Activated CD4-positive, alpha-beta memory T cell treated with anti-CD3 and anti-CD28 coated beads, Interleukin-2, amount 10 ng/mL, durations not matched to agents 7 days and 5 days (primary cell): ENCODE results near the gene TAB2. TPM values are rescaled to one million over a fixed set of nuclear protein-coding genes. Genes with fewer than 3 reads are reported as not detected.
A peak's percentile ranks its signal among the peaks of the same experiment; 100 is the strongest.

Experiments
- CTCF ChIA-PET: fragments of 350-600 bp; sonication (Branson Sonifier 250); formaldehyde crosslinking; loops from one replicate; lab custom pipeline; 2021; ENCODE audit warnings: antibody characterized with exemption, inconsistent platforms; lab: Charles Lee
- POLR2A ChIA-PET: fragments of 350-600 bp; sonication (Branson Sonifier 250); formaldehyde crosslinking; loops from one replicate; lab custom pipeline; 2021; ENCODE audit warnings: antibody characterized with exemption; lab: Charles Lee
- DNase-seq: peaks from one replicate; pipeline ENCODE4 v3.0.0-alpha.2; 2020
- H3K27ac Mint-ChIP-seq: one replicate; pipeline ENCODE4 v1.8.0; 2021; ENCODE audit warnings: mild to moderate bottlenecking, mixed read lengths
- H3K27me3 Mint-ChIP-seq: one replicate; pipeline ENCODE4 v1.8.0; 2021; ENCODE audit warnings: mixed read lengths
- H3K36me3 Mint-ChIP-seq: one replicate; pipeline ENCODE4 v1.8.0; 2021; ENCODE audit warnings: low read depth, mixed read lengths
- H3K4me1 Mint-ChIP-seq: one replicate; pipeline ENCODE4 v1.8.0; 2021; ENCODE audit warnings: mixed read lengths
- H3K4me3 Mint-ChIP-seq: one replicate; pipeline ENCODE4 v1.8.0; 2021; ENCODE audit warnings: mild to moderate bottlenecking, mixed read lengths
- H3K9me3 Mint-ChIP-seq: one replicate; pipeline ENCODE4 v1.8.0; 2021; ENCODE audit warnings: mixed read lengths
- total RNA-seq, 2 experiments: library from RNA; stranded (reverse); gene quantifications; one replicate each; pipeline ENCODE4 v1.2.3, GENCODE V29; 2021

Gene TAB2
- total RNA-seq, 2 experiments from 2014 or later, result 169 to 170 TPM

GRCh38 chr6:149405823-149406765 is 88.6 kb downstream of the TAB2 start:
- Mint-ChIP-seq H3K36me3 (peaks cover 83% of the 10 kb centered on the region), H3K27me3 (no peaks in the 10 kb centered on the region), H3K4me3 (no peak overlapping the region), H3K9me3 (no peaks in the 10 kb centered on the region), H3K27ac (peak overlapping the region; percentile 42), H3K4me1 (peaks cover 41% of the 10 kb centered on the region)
- CTCF ChIA-PET, result interaction anchor here (0.9 to 1.0 kb wide), 3 partner anchors 14 to 26 kb away, joined by 3 read pairs; no protein-coding TSS in a partner anchor
- POLR2A ChIA-PET, result interaction anchor here (0.6 to 1.1 kb wide), 2 partner anchors 8 to 312 kb away, joined by 3 read pairs; no protein-coding TSS in a partner anchor
- no peak for DNase-seq

GRCh38 chr6:149409617-149410016 is 92.1 kb downstream of the TAB2 start:
- H3K9me3 Mint-ChIP-seq, result no peaks in the 10 kb centered on the region
- ChIA-PET POLR2A (interaction anchor here (1.0 to 1.8 kb wide), 5 partner anchors 9 to 377 kb away, joined by 3 to 9 read pairs (median 5); no protein-coding TSS in a partner anchor), CTCF (no interaction called here)
- H3K4me1 Mint-ChIP-seq, result peaks cover 22% of the 10 kb centered on the region
- no peaks in the 10 kb centered on the region for H3K27me3 Mint-ChIP-seq
- no peak overlapping the region for H3K4me3 Mint-ChIP-seq
- H3K36me3 Mint-ChIP-seq, result peaks cover 79% of the 10 kb centered on the region
- no peak overlapping the region for H3K27ac Mint-ChIP-seq
- no peak for DNase-seq

GRCh38 chr6:149410557-149410956 is 93.0 kb downstream of the TAB2 start:
- no peak for DNase-seq
- no peak overlapping the region for H3K4me3 Mint-ChIP-seq
- peaks cover 3% of the 10 kb centered on the region for H3K9me3 Mint-ChIP-seq
- H3K27me3 Mint-ChIP-seq, result no peaks in the 10 kb centered on the region
- no peak overlapping the region for H3K27ac Mint-ChIP-seq
- ChIA-PET POLR2A (interaction anchor here (1.0 to 1.8 kb wide), 5 partner anchors 11 to 378 kb away, joined by 3 to 9 read pairs (median 5); no protein-coding TSS in a partner anchor), CTCF (no interaction called here)
- H3K36me3 Mint-ChIP-seq, result peaks cover 77% of the 10 kb centered on the region
- peaks cover 16% of the 10 kb centered on the region for H3K4me1 Mint-ChIP-seq

- no peak for DNase-seq
- POLR2A ChIA-PET, result interaction anchor here (0.8 to 1.7 kb wide), 3 partner anchors 8 to 21 kb away, joined by 3 to 4 read pairs (median 3); no protein-coding TSS in a partner anchor
- Mint-ChIP-seq H3K27me3 (no peaks in the 10 kb centered on the region), H3K36me3 (peaks cover 68% of the 10 kb centered on the region), H3K9me3 (peaks cover 3% of the 10 kb centered on the region), H3K4me3 (no peak overlapping the region), H3K4me1 (peaks cover 27% of the 10 kb centered on the region), H3K27ac (peak overlapping the region; percentile 52)
- CTCF ChIA-PET, result no interaction called here
Measured at GRCh38 chr6:149414009-149414408, 96.5 kb downstream of the TAB2 start.

GRCh38 chr6:149414821-149415220 is 97.3 kb downstream of the TAB2 start:
- no peak overlapping the region for H3K4me3 Mint-ChIP-seq
- peaks cover 34% of the 10 kb centered on the region for H3K4me1 Mint-ChIP-seq
- CTCF ChIA-PET, result no interaction called here
- H3K27me3 Mint-ChIP-seq, result no peaks in the 10 kb centered on the region
- no peak for DNase-seq
- peaks cover 3% of the 10 kb centered on the region for H3K9me3 Mint-ChIP-seq
- H3K36me3 Mint-ChIP-seq, result peaks cover 64% of the 10 kb centered on the region
- POLR2A ChIA-PET, result interaction anchor here (0.8 kb wide), 1 partner anchor 9 kb away, joined by 3 read pairs; no protein-coding TSS in a partner anchor
- no peak overlapping the region for H3K27ac Mint-ChIP-seq

GRCh38 chr6:149419696-149420404 is 102.3 kb downstream of the TAB2 start:
- Mint-ChIP-seq H3K9me3 (peaks cover 3% of the 10 kb centered on the region), H3K27me3 (no peaks in the 10 kb centered on the region), H3K4me1 (peaks cover 45% of the 10 kb centered on the region), H3K36me3 (peaks cover 22% of the 10 kb centered on the region), H3K4me3 (no peak overlapping the region), H3K27ac (no peak overlapping the region)
- ChIA-PET POLR2A (interaction anchor here (1.6 to 2.0 kb wide), 3 partner anchors 10 to 21 kb away, joined by 3 to 9 read pairs (median 8); no protein-coding TSS in a partner anchor), CTCF (interaction anchor here (0.9 to 3.2 kb wide), 6 partner anchors 12 to 392 kb away, joined by 3 to 20 read pairs (median 4); partner anchors contain the start of gene PPIL4)
- DNase-seq, result no peak

- Mint-ChIP-seq H3K4me3 (no peak overlapping the region), H3K27ac (no peak overlapping the region), H3K9me3 (no peaks in the 10 kb centered on the region), H3K36me3 (peaks cover 11% of the 10 kb centered on the region), H3K27me3 (no peaks in the 10 kb centered on the region), H3K4me1 (peaks cover 42% of the 10 kb centered on the region)
- ChIA-PET CTCF (interaction anchor here (1.1 to 3.2 kb wide), 3 partner anchors 9 to 16 kb away, joined by 3 to 20 read pairs (median 3); no protein-coding TSS in a partner anchor), POLR2A (interaction anchor here (1.1 to 2.0 kb wide), 5 partner anchors 11 to 104 kb away, joined by 3 to 9 read pairs (median 3); partner anchors contain the start of gene TAB2)
- no peak for DNase-seq
Measured at GRCh38 chr6:149421132-149421531, 103.6 kb downstream of the TAB2 start.

GRCh38 chr6:149422581-149422980 is 105.1 kb downstream of the TAB2 start:
- H3K27ac Mint-ChIP-seq, result no peak overlapping the region
- peaks cover 8% of the 10 kb centered on the region for H3K36me3 Mint-ChIP-seq
- no peaks in the 10 kb centered on the region for H3K9me3 Mint-ChIP-seq
- POLR2A ChIA-PET, result interaction anchor here (1.6 kb wide), 1 partner anchor 73 kb away, joined by 3 read pairs; no protein-coding TSS in a partner anchor
- no peak for DNase-seq
- no peaks in the 10 kb centered on the region for H3K27me3 Mint-ChIP-seq
- H3K4me3 Mint-ChIP-seq, result no peak overlapping the region
- CTCF ChIA-PET, result no interaction called here
- H3K4me1 Mint-ChIP-seq, result peaks cover 37% of the 10 kb centered on the region

- POLR2A ChIA-PET, result interaction anchor here (1.6 to 2.0 kb wide), 3 partner anchors 13 to 393 kb away, joined by 3 to 7 read pairs (median 5); no protein-coding TSS in a partner anchor
- H3K4me3 Mint-ChIP-seq, result no peak overlapping the region
- peak overlapping the region; percentile 0 for H3K27ac Mint-ChIP-seq
- no peaks in the 10 kb centered on the region for H3K27me3 Mint-ChIP-seq
- CTCF ChIA-PET, result interaction anchor here (1.0 kb wide), 1 partner anchor 8 kb away, joined by 6 read pairs; no protein-coding TSS in a partner anchor
- H3K36me3 Mint-ChIP-seq, result peaks cover 2% of the 10 kb centered on the region
- no peaks in the 10 kb centered on the region for H3K9me3 Mint-ChIP-seq
- no peak for DNase-seq
- peaks cover 26% of the 10 kb centered on the region for H3K4me1 Mint-ChIP-seq
Measured at GRCh38 chr6:149423964-149424440, 106.5 kb downstream of the TAB2 start.

GRCh38 chr6:149425224-149425623 is 107.7 kb downstream of the TAB2 start:
- POLR2A ChIA-PET, result interaction anchor here (1.6 to 2.0 kb wide), 3 partner anchors 14 to 394 kb away, joined by 3 to 7 read pairs (median 5); no protein-coding TSS in a partner anchor
- Mint-ChIP-seq H3K27ac (no peak overlapping the region), H3K36me3 (no peaks in the 10 kb centered on the region), H3K9me3 (no peaks in the 10 kb centered on the region), H3K4me1 (peaks cover 14% of the 10 kb centered on the region), H3K4me3 (no peak overlapping the region), H3K27me3 (no peaks in the 10 kb centered on the region)
- CTCF ChIA-PET, result interaction anchor here (1.8 kb wide), 1 partner anchor 396 kb away, joined by 6 read pairs; no protein-coding TSS in a partner anchor
- no peak for DNase-seq

GRCh38 chr6:149425754-149426153 is 108.2 kb downstream of the TAB2 start:
- no peak overlapping the region for H3K27ac Mint-ChIP-seq
- H3K36me3 Mint-ChIP-seq, result no peaks in the 10 kb centered on the region
- H3K4me1 Mint-ChIP-seq, result peaks cover 10% of the 10 kb centered on the region
- H3K27me3 Mint-ChIP-seq, result no peaks in the 10 kb centered on the region
- no peaks in the 10 kb centered on the region for H3K9me3 Mint-ChIP-seq
- H3K4me3 Mint-ChIP-seq, result no peak overlapping the region
- no peak for DNase-seq
- ChIA-PET POLR2A (no interaction called here), CTCF (interaction anchor here (1.8 kb wide), 1 partner anchor 397 kb away, joined by 6 read pairs; no protein-coding TSS in a partner anchor)

GRCh38 chr6:149428606-149429005 is 111.1 kb downstream of the TAB2 start:
- H3K27me3 Mint-ChIP-seq, result no peaks in the 10 kb centered on the region
- DNase-seq, result no peak
- H3K36me3 Mint-ChIP-seq, result no peaks in the 10 kb centered on the region
- H3K4me3 Mint-ChIP-seq, result no peak overlapping the region
- no peaks in the 10 kb centered on the region for H3K9me3 Mint-ChIP-seq
- ChIA-PET CTCF (interaction anchor here (8.5 kb wide), 1 partner anchor 399 kb away, joined by 228 read pairs; no protein-coding TSS in a partner anchor), POLR2A (interaction anchor here (1.4 kb wide), 1 partner anchor 384 kb away, joined by 4 read pairs; no protein-coding TSS in a partner anchor)
- H3K27ac Mint-ChIP-seq, result no peak overlapping the region
- H3K4me1 Mint-ChIP-seq, result peaks cover 14% of the 10 kb centered on the region
